IMR-90 (cell line): Measurements from ENCODE around the gene HLA-B. TPM values are rescaled to one million over a fixed set of nuclear protein-coding genes. Genes with fewer than 3 reads are reported as not detected.

Source experiments
- ATAC-seq: fragments of 200-7000 bp; cut with Tn5 transposase; 2 replicates; pipeline ENCODE4 v1.9.1; 2020; ENCODE audit warnings: low read depth, mild to moderate bottlenecking, moderate library complexity
- BruUV-seq: library from RNA; stranded (reverse); fragments of 400-500 nt; replicated peaks from 2 replicates; lab custom pipeline; 2021; lab: Mats Ljungman, UMichigan
- CTCF ChIA-PET: fragments of 300-600 bp; formaldehyde crosslinking; extraction: SDS; loops from one replicate; lab custom pipeline; 2021; ENCODE audit warnings: antibody characterized with exemption; lab: Yijun Ruan, JAX
- POLR2A ChIA-PET: fragments of 300-600 bp; sonication (Branson Sonifier 250); formaldehyde crosslinking; loops from one replicate; lab custom pipeline; 2022; ENCODE audit warnings: antibody characterized with exemption; ENCODE audit not compliant: unreplicated experiment; lab: Charles Lee
- DNase-seq: peaks from one replicate; pipeline ENCODE4 v3.0.0; 2013
- H2AFZ ChIP-seq: replicated peaks from 2 replicates; pipeline ENCODE3; 2013; ENCODE audit warnings: low read length, mild to moderate bottlenecking; ENCODE audit not compliant: poor library complexity
- H2AK5ac ChIP-seq: 2 replicates; pipeline ENCODE4 v1.6.1; 2013; ENCODE audit warnings: low read depth, low read length, inconsistent platforms
- H2AK9ac ChIP-seq: replicated peaks from 2 replicates; pipeline ENCODE3; 2013; ENCODE audit warnings: mild to moderate bottlenecking, low read depth, low read length, moderate library complexity; ENCODE audit not compliant: poor library complexity
- H2BK120ac ChIP-seq: 2 replicates; pipeline ENCODE4 v1.6.1; 2013; ENCODE audit warnings: low read depth, low read length, inconsistent platforms
- H2BK15ac ChIP-seq: 3 replicates; pipeline ENCODE4 v1.6.1; 2013; ENCODE audit warnings: low read depth, low read length, inconsistent platforms
- H2BK20ac ChIP-seq: 2 replicates; pipeline ENCODE4 v1.6.1; 2013; ENCODE audit warnings: low read depth, mild to moderate bottlenecking, inconsistent platforms, low read length, moderate library complexity
- H2BK5ac ChIP-seq: 2 replicates; pipeline ENCODE4 v1.6.1; 2013; ENCODE audit warnings: mild to moderate bottlenecking, low read depth, low read length, inconsistent platforms; ENCODE audit not compliant: poor library complexity, severe bottlenecking
- H3K14ac ChIP-seq: replicated peaks from 2 replicates; pipeline ENCODE4 v1.6.1; 2013; ENCODE audit warnings: low read depth, low read length, inconsistent platforms
- H3K18ac ChIP-seq: 2 replicates; pipeline ENCODE4 v1.6.1; 2013; ENCODE audit warnings: low read depth, low read length, control low read depth
- H3K23ac ChIP-seq: 2 replicates; pipeline ENCODE4 v1.6.1; 2013; ENCODE audit warnings: low read depth, low read length, inconsistent platforms
- H3K27ac ChIP-seq: 2 replicates; pipeline ENCODE4 v1.5.1; 2013; ENCODE audit warnings: mild to moderate bottlenecking, control low read depth, low read length; ENCODE audit not compliant: insufficient read depth
- H3K27me3 ChIP-seq: 2 replicates; pipeline ENCODE4 v1.6.1; 2013; ENCODE audit warnings: low read length; ENCODE audit not compliant: control insufficient read depth, insufficient read depth
- H3K36me3 ChIP-seq: 2 replicates; pipeline ENCODE4 v1.6.1; 2013; ENCODE audit warnings: low read length, mixed read lengths; ENCODE audit not compliant: control insufficient read depth, insufficient read depth
- H3K4ac ChIP-seq: 2 replicates; pipeline ENCODE4 v1.6.1; 2013; ENCODE audit warnings: low read depth, low read length, inconsistent platforms
- H3K4me1 ChIP-seq: 2 replicates; pipeline ENCODE4 v1.6.1; 2013; ENCODE audit warnings: low read length, mixed read lengths; ENCODE audit not compliant: control insufficient read depth, insufficient read depth
- H3K4me2 ChIP-seq: 2 replicates; pipeline ENCODE4 v1.6.1; 2013; ENCODE audit warnings: low read depth, mild to moderate bottlenecking, control low read depth, low read length, moderate library complexity
- H3K4me3 ChIP-seq: 2 replicates; pipeline ENCODE4 v1.5.1; 2013; ENCODE audit warnings: low read depth, mild to moderate bottlenecking, control low read depth, low read length, moderate library complexity; ENCODE audit not compliant: insufficient read depth
- H3K56ac ChIP-seq: 2 replicates; pipeline ENCODE4 v1.6.1; 2013; ENCODE audit warnings: low read length, inconsistent platforms; ENCODE audit not compliant: insufficient read depth; ENCODE audit errors: extremely low read depth
- H3K79me1 ChIP-seq, 2 experiments: 2 replicates each; pipeline ENCODE4 v1.6.1; 2013; ENCODE audit warnings: low read length in 2 of 2, inconsistent platforms in 1 of 2, low read depth in 1 of 2
- H3K9ac ChIP-seq: 2 replicates; pipeline ENCODE4 v1.6.1; 2013; ENCODE audit warnings: low read depth, low read length, control low read depth
- H3K9me1 ChIP-seq: 2 replicates; pipeline ENCODE4 v1.6.1; 2013; ENCODE audit warnings: low read length, inconsistent platforms; ENCODE audit not compliant: insufficient read depth
- H3K9me3 ChIP-seq: 2 replicates; pipeline ENCODE4 v1.6.1; 2013; ENCODE audit warnings: low read length; ENCODE audit not compliant: control insufficient read depth, insufficient read depth
- H4K20me1 ChIP-seq: 2 replicates; pipeline ENCODE4 v1.6.1; 2013; ENCODE audit warnings: low read length, inconsistent platforms; ENCODE audit not compliant: insufficient read depth
- H4K5ac ChIP-seq: 2 replicates; pipeline ENCODE4 v1.6.1; 2013; ENCODE audit warnings: mild to moderate bottlenecking, low read depth, low read length, control low read depth
- H4K8ac ChIP-seq, 2 experiments: 2 replicates each; pipeline ENCODE4 v1.6.1; 2013; ENCODE audit warnings: low read depth in 2 of 2, low read length in 2 of 2, control low read depth in 1 of 2, inconsistent platforms in 1 of 2
- H4K91ac ChIP-seq: 2 replicates; pipeline ENCODE4 v1.6.1; 2013; ENCODE audit warnings: low read depth, low read length, inconsistent platforms; ENCODE audit not compliant: insufficient read depth
- CHD1 ChIP-seq: IDR thresholded peaks from 2 replicates; pipeline ENCODE4 v1.6.1; 2012; ENCODE audit warnings: low read depth, low read length, improper control_type of control experiment
- RFX5 ChIP-seq: IDR thresholded peaks from 2 replicates; pipeline ENCODE4 v1.8.0; 2012; ENCODE audit warnings: low read depth, mild to moderate bottlenecking, low read length, moderate library complexity
- WGBS, 2 experiments: methylation state at CpG; one replicate each; pipeline versions ENCODE4 v1.1.5 to v1.1.7; 2013; ENCODE audit warnings: missing lambda C conversion rate in 2 of 2; ENCODE audit not compliant: insufficient read length in 1 of 2; ENCODE audit errors: extremely low coverage in 2 of 2; 5-methylcytosine and 5-hydroxymethylcytosine counted together
- dilution Hi-C: fragments of 300-500 bp; cut with HindIII; formaldehyde crosslinking; loops from one replicate; pipeline ENCODE4 v1.14.3; 2018; ENCODE audit warnings: low sequenced_read_pairs; ENCODE audit not compliant: unreplicated experiment
- in situ Hi-C: fragments of 300-500 bp; cut with MboI; formaldehyde crosslinking; loops from 3 replicates; pipeline ENCODE4 v1.14.3; 2019; ENCODE audit warnings: low sequenced_read_pairs, inconsistent platforms, mixed read lengths
- intact Hi-C: fragments of 100-400 bp; cut with micrococcal nuclease; formaldehyde crosslinking; loops from 2 replicates; pipeline ENCODE4 v1.10.0; 2022
- polyA plus RNA-seq, 3 experiments: library from polyadenylated mRNA; depleted of rRNA; stranded (reverse); fragments of >200 nt; gene quantifications; 2 replicates each; pipeline ENCODE4 v1.2.3, GENCODE V29; 2012; ENCODE audit warnings: low replicate concordance in 1 of 3
- total RNA-seq: library from RNA; depleted of rRNA; stranded (reverse); fragments of >200 nt; gene quantifications from 2 replicates; pipeline ENCODE4 v1.2.3, GENCODE V29; 2012

The HLA-B gene
- total and polyA plus RNA-seq, 2 of the 4 experiments (the other 2 are of a cell fraction): 44.1 to 309 TPM

DNA sequence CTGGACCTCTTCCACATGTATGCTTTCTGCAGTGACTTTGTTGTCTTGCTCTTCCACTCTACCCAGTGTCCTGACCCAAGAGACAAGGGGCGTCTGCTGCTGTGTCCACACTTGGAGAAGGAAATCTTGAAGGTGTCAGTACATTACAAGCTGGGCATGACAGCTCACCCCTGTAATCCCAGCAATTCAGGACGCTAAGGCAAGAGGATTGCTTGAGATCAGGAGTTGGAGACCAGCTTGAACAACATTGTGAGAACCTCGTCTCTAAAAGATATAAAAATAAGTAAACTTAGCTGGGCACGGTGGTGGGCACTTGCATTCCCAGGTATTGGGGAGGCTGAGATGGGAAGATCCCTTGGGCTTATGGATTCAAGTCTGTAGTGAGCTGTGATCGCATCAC lies 5.8 kb upstream of the HLA-B start:
- Histone ChIP-seq H3K79me1 (no peaks in the 10 kb centered on the region), H2BK20ac (no peak overlapping the region), H2AK9ac (no peak overlapping the region), H2BK120ac (no peak overlapping the region), H3K14ac (no peak overlapping the region), H3K56ac (no peak overlapping the region), H3K36me3 (no peaks in the 10 kb centered on the region), H4K91ac (no peak overlapping the region), H2AK5ac (no peak overlapping the region), H3K9me1 (no peaks in the 10 kb centered on the region), H3K4ac (no peak overlapping the region), H4K5ac (no peak overlapping the region), H4K8ac (no peak overlapping the region), H3K4me1 (no peaks in the 10 kb centered on the region), H2BK5ac (no peak overlapping the region), H3K4me3 (no peak overlapping the region), H3K27ac (no peak overlapping the region), H2BK15ac (no peak overlapping the region), H3K9ac (no peak overlapping the region), H3K18ac (no peak overlapping the region), H3K9me3 (no peaks in the 10 kb centered on the region), H4K20me1 (no peaks in the 10 kb centered on the region), H3K27me3 (peaks cover 36% of the 10 kb centered on the region), H3K4me2 (no peak overlapping the region), H3K23ac (no peak overlapping the region; the same call in 1 of the 2 replicates), H2AFZ (no peak overlapping the region)
- no TSS peak for BruUV-seq
- no CpG with 5 or more reads among the region's 5 CpGs for WGBS, 2 experiments
- intact Hi-C loops (no loop called here), in situ Hi-C loops (no loop called here), dilution Hi-C loops (no loop called here)
- DNase-seq (no peak), ATAC-seq (no peak)
- ChIA-PET POLR2A (no interaction called here), CTCF (no interaction called here)
- TF ChIP-seq CHD1 (no peak), RFX5 (no peak)
